ENCODE measurements around the gene EPHA7. TPM values are rescaled to one million over a fixed set of nuclear protein-coding genes. Genes with fewer than 3 reads are reported as not detected.

EPHA7 gene
- total RNA-seq, 1 donor from 2014 or later: 0.10 TPM

DNA sequence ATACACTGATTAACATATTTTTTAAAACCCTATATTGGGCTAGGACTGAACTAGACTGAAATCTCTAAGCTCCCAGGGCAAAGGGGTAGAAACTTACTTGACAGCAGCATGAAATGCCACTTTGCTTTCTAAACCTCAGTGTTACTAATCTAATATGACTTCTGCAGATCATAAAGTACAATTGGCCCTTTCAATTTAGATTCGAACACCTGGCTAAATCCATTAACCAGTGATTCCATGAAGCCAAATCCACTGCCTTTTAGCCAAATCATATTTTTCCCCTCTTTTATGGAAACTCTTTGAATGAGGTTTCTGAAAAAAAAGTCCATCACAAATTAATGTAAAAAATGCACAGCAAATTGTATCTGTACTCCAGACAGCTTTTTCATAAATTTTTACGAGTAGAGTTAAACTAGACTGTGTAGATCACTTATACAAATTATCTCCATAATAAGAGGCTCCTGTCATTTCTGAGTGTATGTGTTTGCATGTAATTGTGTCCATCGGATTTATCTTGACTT lies 25.7 kb downstream of the EPHA7 start:
- no peak for DNase-seq (ENCODE audit: low spot score)

DNA sequence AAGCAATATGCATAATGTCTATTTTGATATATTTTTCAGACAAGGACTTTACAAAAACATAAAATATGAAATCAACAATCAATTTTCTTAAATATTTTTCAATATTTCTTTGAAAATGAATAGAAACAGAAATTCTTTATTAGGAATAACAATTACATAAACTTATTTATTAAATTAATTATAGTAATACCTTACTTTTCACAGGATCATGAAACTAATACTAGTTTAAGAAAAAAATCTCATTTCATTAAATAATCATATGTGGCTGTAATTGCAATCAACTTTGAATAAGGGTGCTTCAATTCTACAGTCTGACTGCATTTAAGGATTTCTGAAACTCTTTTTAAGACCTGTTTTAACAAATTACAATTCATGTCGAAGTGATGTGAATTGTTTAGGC lies 26.6 kb downstream of the EPHA7 start:
- no peak for DNase-seq (ENCODE audit: low spot score)

DNA sequence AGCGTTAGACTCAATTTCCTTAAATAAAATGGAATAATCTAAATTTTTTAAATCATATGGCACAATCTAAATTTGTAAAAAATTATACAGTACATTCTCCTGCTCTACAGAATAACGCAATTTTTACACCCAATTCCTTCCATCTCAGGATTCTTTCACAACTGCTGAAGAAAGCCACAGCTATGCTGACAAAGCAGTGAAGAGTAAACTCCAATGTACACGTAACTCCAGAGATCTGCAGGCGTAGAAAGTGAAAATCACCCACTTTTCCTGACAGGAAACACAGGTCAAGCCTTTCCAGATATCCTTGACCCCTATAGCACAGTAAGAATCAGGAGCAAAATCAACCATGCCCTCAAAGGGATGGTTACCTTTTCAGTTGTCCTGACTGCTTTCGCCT lies 27.4 kb downstream of the EPHA7 start:
- DNase-seq (ENCODE audit: low spot score): no peak

DNA sequence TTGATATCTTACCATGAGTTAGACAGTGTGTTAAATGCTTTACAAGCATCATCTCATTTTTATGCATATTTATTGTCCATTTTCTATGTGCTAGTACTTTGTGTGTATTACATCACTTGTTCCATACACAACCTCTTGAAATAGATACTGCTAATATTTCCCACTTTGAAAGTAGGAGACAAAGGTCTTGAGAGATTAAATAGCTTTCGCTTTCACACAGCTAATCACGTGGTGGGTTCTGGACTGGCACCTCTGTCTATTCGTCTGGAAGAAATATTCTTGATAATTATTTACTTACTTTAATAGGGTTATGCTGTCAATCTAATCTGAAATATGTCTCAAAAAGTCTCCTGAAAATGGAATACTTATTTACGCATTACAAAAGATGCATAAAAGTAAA lies 30.2 kb downstream of the EPHA7 start:
- no peak for DNase-seq (ENCODE audit: low spot score)

DNA sequence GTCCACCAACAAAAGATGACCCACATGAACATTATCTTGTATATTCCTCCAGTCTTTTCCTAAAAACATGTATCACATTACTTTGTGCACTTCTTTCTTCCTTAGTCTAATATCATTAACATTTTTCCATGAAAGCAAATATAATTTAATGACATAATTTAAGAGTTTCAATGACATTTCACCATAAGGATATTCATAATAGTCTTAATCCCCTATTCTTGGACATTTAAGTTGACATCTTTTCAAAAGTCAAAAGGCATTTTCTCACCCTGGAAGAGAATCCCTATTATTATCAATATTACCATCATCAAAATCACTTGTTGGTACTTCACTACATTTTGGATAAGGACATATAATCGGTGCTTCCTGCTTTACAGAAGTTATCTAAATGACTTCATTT lies 31.3 kb downstream of the EPHA7 start:
- no peak for DNase-seq (ENCODE audit: low spot score)

DNA sequence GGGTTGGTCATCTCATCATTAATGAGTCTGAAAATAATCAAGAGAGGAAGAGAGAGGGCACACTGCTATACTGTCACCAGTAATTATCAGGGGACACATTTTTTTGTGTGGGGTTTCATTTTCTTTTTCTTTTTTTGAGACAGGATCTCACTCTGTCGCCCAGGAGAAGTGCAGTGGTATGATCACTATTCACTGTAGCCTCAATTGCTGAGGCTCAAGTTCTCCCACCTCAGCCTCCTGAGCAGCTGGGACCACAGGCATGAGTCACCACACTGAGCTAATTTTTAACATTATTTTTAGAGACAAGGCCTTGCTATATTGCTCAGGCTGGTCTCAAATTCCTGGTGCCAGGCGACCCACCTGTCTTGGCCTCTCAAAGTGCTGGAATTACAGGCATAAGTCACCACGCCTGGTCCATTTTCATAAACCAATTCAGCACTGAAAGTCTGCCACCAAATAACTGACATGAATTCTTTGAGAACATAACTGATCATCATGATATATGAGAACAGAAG lies 43.3 kb downstream of the EPHA7 start:
- no peak for DNase-seq (ENCODE audit: low spot score)

DNA sequence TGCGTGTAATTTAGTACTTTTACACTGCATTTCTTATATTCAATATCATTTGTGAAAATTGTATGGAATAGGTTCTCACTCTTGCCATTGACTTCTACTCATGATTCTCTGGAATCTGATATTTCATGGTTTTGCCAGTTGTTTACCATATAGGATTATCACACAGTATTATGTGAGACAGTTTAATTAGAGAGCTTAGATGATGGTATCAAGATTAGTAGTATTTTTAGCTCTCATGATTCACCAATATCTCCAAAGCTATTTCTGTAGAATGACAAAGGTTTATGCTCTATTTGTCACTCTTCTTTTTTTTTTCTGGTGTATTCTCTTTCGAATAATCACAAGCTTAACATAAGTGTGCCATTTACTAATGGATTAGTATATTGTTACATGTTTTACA lies 45.9 kb downstream of the EPHA7 start:
- DNase-seq (ENCODE audit: low spot score): no peak

DNA sequence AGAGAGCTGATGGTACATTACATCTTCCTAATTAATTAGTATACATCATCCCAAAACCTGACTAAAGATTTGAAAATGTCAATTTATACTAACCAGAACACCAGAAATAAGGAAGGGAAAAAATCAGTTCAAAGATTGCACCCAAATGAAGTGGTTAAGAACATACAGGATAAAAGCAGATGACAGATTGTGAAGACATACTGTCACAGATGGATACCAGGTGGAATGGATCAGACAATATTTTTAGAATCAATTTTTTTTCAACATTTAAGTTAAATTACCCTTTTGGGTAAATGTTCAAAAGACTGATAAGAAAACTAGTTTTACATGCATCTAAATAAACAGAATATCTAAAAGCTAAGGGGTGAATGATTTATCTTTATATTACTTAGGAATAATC lies 47.6 kb downstream of the EPHA7 start:
- no peak for DNase-seq (ENCODE audit: low spot score)

DNA sequence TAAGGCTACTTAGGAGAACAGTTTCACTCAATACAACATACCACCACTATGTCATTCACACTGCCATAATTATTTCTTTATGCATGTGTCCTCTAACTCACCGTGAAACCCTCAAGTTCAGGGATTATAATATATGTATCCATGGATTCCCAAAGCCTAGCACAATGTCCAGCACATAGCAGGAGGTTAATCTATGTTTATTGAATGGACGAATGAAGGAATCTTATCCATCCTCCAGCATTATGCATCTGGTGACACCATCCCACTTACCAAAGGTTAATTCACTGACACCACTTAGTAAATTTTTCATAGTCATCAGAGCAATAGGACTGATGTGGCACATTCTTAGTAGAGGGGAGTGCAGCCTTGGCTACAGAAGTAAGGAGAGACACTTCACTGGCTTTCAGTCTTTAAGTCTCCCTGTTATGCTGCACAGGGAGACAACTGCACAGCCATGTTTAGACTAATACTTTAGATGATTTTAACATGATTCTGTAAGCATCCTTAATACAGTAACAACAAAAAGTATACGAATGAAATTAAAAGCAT lies 49.7 kb downstream of the EPHA7 start:
- DNase-seq (ENCODE audit: low spot score): no peak

DNA sequence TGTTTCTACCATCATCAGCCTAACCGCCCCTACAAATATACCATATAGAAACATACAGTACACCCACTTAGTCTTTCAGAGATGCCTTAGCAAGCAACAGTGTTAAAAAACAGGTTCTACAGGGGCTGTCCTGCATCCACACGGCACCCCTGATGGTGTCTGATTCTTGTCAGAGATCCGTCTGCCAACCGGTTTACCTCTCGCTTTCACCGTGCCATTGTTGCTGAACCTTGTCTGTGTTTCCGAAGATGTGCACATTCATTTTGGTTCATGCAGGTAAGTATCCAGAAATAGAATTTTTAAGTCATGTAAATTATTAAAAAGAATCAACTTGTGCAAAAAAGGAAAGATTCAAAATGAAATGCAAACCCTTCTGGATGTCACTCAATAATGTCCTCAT lies 52.9 kb downstream of the EPHA7 start:
- no peak for DNase-seq (ENCODE audit: low spot score)

DNA sequence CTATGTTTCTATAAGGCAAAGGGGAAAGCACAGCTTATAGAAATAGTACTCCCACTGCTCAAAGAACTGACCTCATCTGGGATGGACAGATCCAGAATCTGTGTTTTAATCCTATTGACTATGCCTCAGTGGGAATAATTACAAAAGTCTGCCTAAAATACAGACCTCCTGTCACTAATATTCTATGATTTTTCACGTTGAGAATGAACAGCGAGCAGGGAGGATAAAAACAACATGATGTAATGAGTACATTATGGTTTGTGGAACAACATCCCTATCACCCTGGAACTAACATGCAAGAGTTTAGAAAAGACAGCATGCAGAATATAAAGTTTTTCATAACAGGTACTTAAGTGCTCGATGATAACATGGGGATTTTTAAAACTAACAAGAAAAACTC lies 53.9 kb downstream of the EPHA7 start:
- no peak for DNase-seq (ENCODE audit: low spot score)

DNA sequence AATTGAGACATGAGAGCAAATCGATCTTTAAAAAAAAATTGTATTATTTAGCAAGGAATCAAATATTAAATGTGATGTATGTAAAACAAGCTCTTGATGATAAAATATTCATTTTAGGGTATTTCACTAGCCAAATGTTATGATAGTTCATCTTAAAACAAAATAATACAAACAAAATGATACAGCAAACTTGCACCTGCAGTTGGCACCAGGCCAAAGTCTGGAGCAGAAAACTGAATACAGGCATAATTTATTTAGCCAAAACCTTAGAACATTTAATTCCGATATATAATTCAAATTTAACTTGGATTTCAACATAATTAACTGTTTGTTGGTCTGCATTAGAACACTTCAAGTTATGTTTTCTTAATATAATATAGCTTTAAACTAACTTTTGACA lies 60.9 kb downstream of the EPHA7 start:
- no peak for DNase-seq (ENCODE audit: low spot score)

DNA sequence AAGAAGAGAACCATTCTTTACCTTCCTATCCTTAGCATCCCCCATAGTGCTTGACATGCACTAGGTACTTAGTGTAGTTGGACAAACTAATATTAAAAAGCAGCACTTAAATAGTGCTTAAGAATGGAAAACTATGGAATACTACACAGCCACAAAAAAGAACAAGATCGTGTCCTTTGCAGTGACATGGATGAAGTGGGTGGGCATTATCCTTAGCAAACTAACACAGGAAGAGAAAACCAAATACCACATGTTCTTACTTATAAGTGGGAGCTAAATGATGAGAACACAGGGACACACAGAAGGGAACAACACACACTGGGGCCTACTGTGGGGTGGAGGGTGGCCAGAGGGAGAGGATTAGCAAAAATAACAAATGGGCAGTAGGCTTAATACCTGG lies 66.8 kb downstream of the EPHA7 start:
- DNase-seq (ENCODE audit: low spot score): no peak

DNA sequence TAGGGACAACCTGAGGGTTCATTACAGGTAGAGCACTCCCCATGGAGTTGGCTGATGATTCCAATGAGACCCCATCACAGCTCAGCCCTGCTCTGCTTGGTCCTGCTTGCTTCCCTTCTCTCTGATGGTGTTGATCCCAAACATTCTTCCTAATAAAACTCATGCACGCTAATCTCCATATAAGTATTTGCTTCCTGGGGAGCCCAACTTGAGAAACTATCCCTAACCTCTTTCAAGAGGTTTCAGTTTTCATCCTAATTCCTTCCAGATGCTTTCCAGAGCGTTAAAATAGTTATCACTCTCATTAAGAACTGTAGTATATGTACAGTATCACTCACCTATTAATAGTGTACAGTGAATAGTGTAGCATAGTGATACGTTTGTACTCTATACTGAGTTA lies 68.1 kb downstream of the EPHA7 start:
- no peak for DNase-seq (ENCODE audit: low spot score)

DNA sequence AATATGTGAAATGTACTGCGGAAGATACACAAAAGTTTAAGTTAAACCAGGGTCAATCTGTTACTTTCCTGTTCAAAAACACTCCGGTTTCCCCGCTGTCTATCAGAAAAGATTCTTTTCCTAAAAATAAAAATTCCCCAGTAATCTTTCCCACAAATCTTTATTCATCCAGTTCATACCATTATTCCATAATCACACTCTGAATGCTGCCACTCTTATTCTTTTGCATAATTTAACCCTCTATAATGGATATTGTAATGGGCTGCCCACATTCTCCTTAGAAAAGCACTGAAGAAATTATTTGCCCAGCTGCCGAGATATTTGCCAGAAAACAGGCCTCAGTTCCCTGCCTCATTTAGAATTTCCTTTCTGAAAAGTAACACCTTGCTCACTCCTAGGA lies 68.6 kb downstream of the EPHA7 start:
- no peak for DNase-seq (ENCODE audit: low spot score)

DNA sequence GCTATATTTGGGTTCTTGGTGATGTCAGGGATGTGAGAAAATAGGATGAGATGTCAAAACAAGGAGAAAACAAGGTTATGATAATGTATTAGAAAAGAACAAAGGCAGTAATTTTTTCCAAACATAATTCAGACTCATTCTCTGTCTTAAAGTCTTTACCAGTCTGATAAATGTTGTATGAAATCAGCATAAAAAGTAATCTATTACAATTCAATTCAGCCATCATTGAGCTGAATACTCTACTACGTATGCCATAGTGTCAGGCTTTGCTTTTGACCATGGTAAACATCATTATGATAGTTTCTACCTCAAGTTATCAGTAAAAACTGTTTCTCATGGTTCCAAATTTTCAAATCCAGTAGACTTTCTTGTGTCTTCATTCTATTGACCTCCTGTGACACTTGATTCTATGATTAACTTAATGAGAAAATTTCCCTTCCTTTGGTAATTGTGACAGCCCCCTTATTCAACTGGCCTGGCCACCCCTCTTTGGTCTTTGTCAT lies 75.0 kb downstream of the EPHA7 start:
- DNase-seq (ENCODE audit: low spot score): no peak

DNA sequence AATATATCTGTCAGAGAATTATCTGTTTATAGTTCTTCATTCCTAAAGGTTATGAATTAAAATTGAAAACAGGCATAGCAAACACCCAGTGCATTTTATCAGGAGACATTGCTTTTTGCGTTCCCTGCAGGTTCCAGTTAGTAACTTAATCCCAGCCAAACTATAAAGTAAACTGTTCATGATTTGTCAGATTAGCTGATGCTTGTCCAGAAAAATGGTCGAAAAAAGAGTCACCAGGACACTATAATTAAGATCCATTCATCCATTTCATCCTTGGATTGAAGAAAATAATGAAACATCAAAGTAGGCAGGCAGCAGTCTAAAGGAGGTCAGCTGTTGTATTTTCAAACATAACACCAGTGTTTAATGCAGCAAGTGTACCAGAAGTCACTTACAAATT lies 75.9 kb downstream of the EPHA7 start:
- DNase-seq (ENCODE audit: low spot score): no peak

DNA sequence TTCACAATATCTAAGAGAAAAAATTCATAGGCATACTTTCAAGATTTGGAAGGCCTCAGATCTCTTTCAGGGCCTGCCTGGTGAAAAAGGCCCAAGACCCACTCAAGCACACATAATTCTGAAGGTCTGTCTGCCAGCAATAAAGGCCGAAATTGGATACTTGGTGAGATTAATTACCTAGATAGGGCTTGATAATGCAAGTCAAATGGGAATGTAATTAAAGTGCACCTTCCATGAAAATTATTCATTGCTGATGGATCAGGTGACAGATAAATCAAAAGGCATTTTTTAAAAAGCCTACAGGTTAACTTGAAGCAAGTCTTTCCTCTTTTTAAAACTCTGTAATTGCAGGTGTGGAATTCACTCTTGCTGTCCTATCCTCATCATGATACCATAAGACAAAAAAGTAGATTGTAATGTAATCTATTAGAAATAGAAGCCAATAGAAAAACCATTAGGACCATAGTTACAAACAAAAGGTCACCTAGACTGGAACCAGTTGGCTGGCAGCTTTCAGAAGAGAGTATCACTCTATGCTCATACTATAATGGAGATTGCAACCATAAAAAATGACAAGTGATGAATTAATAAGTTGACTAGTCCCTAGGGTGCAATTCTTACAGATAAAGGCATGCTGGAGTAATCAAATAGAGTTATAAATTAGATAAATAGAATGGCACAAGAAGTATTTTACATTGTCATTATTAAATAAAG lies 77.3 kb downstream of the EPHA7 start:
- DNase-seq (ENCODE audit: low spot score): no peak

DNA sequence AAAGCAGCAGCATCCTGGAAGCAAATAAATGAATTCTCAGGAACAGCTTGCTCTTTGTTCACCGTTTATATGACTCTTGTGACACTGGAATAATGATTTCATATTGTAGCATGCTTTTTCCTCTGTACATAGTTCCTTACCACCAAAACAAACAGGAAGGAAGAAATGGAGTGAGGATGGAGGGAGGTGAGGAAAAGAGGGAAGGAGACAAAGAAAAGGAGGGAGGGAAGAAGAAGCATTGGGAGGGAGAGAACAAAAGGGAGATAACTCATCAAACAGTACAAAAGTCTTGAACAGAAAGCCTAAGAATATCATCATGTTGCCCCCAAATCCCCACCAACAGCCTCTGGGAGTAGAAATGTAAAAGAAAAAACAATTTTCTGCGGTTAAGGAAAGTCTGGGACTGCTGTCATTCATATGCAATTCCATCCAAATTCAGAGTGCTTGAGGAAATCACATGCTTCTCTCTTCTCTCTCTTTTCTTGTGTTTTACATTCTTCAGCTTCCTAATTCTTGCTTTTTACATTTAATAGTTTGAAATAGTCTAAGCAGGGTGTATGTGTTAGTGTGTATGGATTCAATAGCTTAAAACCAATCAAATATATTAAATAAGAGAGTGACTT lies 81.5 kb downstream of the EPHA7 start:
- no peak for DNase-seq (ENCODE audit: low spot score)

DNA sequence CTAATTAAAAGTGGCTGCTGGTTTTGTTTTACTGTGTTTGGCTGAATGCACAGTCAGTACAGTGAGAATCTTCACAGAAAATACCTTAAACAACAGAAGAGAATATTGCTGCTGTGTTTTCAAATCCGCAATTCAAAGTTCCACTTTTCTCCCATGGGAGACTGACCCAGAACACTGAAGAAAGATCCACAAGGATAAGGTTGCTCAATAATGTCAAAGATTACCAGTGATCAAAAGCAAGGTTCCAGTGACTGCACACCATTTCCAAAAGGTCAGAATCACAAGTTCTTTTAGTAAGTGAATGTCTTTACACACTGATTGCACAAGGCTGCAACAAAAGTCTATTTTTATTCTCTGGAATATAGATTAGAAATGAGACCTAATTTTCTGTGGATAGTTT lies 82.3 kb downstream of the EPHA7 start:
- DNase-seq (ENCODE audit: low spot score): no peak

DNA sequence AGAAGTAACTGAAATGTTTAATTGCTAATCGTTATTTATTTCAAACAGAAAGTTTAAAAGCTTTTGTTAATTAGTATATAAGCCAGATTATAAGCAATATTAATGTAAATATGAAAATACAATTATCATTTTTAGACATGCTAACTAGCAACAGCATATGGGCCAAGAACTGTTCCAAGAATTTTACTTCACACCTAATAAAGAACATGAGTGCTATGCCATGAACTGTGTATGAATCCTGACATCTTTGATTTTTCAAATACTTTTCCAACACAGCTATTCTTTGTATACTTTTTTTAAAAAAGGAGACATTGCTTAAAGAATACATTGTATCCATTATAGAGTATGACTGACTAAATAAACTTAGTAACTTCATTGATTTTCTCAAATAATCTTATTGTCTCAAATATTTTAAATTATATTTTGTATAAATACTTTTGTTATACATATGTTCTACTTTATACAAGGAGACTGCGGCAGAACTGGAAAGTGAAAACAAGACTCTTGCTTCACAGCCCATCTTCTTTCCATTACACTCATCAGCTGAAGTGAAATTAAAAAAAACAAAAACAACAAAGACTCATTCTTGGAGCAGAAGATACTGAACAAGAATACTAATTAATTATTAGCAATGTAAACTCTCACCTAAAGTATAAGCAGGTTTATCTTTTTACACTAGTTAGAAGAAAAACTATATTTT lies 89.9 kb downstream of the EPHA7 start:
- no peak for DNase-seq (ENCODE audit: low spot score)

DNA sequence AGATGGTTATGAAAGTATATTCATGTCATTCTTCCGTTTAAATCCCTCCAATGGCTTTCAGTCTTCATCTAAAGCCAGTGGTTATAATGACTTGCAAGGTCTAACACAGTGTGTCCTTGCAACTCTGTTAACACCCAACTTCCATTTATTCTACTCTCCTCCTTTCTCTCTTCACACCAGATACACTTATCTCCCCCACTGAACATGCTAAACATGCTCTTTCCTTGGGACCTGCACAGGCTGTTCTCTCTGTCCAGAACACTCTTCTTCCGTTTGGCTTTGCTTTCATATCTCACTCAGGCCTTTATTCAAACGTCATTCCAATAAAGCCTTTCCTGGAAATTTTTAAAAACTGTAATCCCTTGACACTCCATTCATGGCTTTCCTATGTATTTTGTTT lies 91.5 kb downstream of the EPHA7 start:
- no peak for DNase-seq (ENCODE audit: low spot score)

Data from mesenteric fat pad (tissue), 1 donor.